ENCODE data around the gene VPS16.

- TF ChIP-seq POLR2A (IDR thresholded peaks at IDR 0.05) (peak in 1 of 2 donors; percentile 52), CTCF (IDR thresholded peaks at IDR 0.05) (no peak)
These were observed at the start of gene VPS16, which contains the start of gene PCED1A for GRCh38 chr20:2840138-2840966.
